LNCAP (cell line): Measurements from ENCODE around the gene PRDM2.

Source experiments
- CTCF ChIP-seq: fragments of 450-650 bp; IDR thresholded peaks from 2 replicates; pipeline ENCODE4 v1.5.1; 2017; ENCODE audit warnings: mild to moderate bottlenecking

PRDM2 gene

GRCh38 chr1:13832536-13832935 is 132.5 kb downstream of the PRDM2 start:
- no peak for TF ChIP-seq CTCF

- no peak for TF ChIP-seq CTCF
Observed at GRCh38 chr1:13836136-13836535, 136.1 kb downstream of the PRDM2 start.

GRCh38 chr1:13836631-13837030 is 136.6 kb downstream of the PRDM2 start:
- no peak for TF ChIP-seq CTCF

GRCh38 chr1:13838236-13838635 is 138.2 kb downstream of the PRDM2 start:
- TF ChIP-seq CTCF = no peak

GRCh38 chr1:13842497-13842896 is 142.5 kb downstream of the PRDM2 start:
- TF ChIP-seq CTCF = no peak

- no peak for TF ChIP-seq CTCF
Observed at GRCh38 chr1:13851726-13852125, 151.7 kb downstream of the PRDM2 start.

- TF ChIP-seq CTCF = no peak
Observed at GRCh38 chr1:13855554-13855953, 155.6 kb downstream of the PRDM2 start.

- TF ChIP-seq CTCF = no peak
Observed at GRCh38 chr1:13860031-13860430, 160.0 kb downstream of the PRDM2 start.
